ENCODE measurements around the gene IL36B.

IL36B gene

GRCh38 chr2:112979731-112980130 is 72.9 kb downstream of the IL36B start:
- no peak for TF ChIP-seq CTCF (IDR thresholded peaks at IDR 0.05; ENCODE audit: insufficient read depth, missing control alignments)
- DNase-seq (ENCODE audit: insufficient read length, low spot score) = no peak
- no peak for FAIRE-seq

- TF ChIP-seq CTCF (IDR thresholded peaks at IDR 0.05; ENCODE audit: insufficient read depth, missing control alignments) = no peak
- FAIRE-seq (no peak), DNase-seq (ENCODE audit: insufficient read length, low spot score) (no peak)
Measured at GRCh38 chr2:112977559-112978056, 75.1 kb downstream of the IL36B start, which contains the start of gene IL36G. TSS of gene IL36G (plus strand) at chr2:112978006. CDS start at chr2:112978639, 633 bp downstream.

Data from D721Med (cell line).